Measurements from ENCODE around the gene PTEN.
A peak's percentile ranks its signal among the peaks of the same experiment; 100 is the strongest.
"Not testable (repeated sequence)": the region's sequence is repeated elsewhere in the genome, so short reads cannot be mapped to it uniquely, and the experiment has no call there.

PTEN gene

GRCh38 chr10:87850742-87851205 lies 12.7 kb upstream of the PTEN start:
- Histone ChIP-seq H3K27me3 (ENCODE audit: insufficient read depth, low read length, poor library complexity, severe bottlenecking) (no peaks in the 10 kb centered on the region), H3K36me3 (ENCODE audit: insufficient read depth, low read length) (no peaks in the 10 kb centered on the region; the same call in 1 of the 2 replicates), H3K79me2 (ENCODE audit: insufficient read depth, low read length) (peaks cover 17% of the 10 kb centered on the region; the same call in 1 of the 2 replicates), H3K4me2 (ENCODE audit: low read depth, low read length, poor library complexity, severe bottlenecking) (peak overlapping the region; percentile 74), H3K4me3 (ENCODE audit: low read length, poor library complexity, severe bottlenecking) (peak overlapping the region; percentile 59), H4K20me1 (ENCODE audit: insufficient read depth, low read length, poor library complexity, severe bottlenecking) (no peaks in the 10 kb centered on the region), H2AFZ (ENCODE audit: low read length) (peak overlapping the region; percentile 49; the same call in 1 of the 2 replicates), H3K4me1 (ENCODE audit: insufficient read depth, low read length, poor library complexity, severe bottlenecking) (peaks cover 32% of the 10 kb centered on the region), H3K9ac (ENCODE audit: low read depth, low read length, poor library complexity, severe bottlenecking) (peak overlapping the region; percentile 86), H3K9me3 (ENCODE audit: insufficient read depth, low read depth, low read length) (no peaks in the 10 kb centered on the region; the same call in 1 of the 2 replicates), H3F3A (ENCODE audit: low read depth) (peaks cover 3% of the 10 kb centered on the region; the same call in 1 of the 2 replicates), H3K9me2 (replicated peaks; ENCODE audit: low read depth, low read length) (no peaks in the 10 kb centered on the region)
- TF ChIP-seq, protein P1, sequence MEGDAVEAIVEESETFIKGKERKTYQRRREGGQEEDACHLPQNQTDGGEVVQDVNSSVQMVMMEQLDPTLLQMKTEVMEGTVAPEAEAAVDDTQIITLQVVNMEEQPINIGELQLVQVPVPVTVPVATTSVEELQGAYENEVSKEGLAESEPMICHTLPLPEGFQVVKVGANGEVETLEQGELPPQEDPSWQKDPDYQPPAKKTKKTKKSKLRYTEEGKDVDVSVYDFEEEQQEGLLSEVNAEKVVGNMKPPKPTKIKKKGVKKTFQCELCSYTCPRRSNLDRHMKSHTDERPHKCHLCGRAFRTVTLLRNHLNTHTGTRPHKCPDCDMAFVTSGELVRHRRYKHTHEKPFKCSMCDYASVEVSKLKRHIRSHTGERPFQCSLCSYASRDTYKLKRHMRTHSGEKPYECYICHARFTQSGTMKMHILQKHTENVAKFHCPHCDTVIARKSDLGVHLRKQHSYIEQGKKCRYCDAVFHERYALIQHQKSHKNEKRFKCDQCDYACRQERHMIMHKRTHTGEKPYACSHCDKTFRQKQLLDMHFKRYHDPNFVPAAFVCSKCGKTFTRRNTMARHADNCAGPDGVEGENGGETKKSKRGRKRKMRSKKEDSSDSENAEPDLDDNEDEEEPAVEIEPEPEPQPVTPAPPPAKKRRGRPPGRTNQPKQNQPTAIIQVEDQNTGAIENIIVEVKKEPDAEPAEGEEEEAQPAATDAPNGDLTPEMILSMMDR (conservative IDR thresholded peaks at IDR 0.05; ENCODE audit: low read length) = peak; percentile 88
- TF ChIP-seq EZH2phosphoT487 (IDR thresholded peaks at IDR 0.05; ENCODE audit: borderline replicate concordance) = no peak

GRCh38 chr10:87852089-87852488 lies 11.3 kb upstream of the PTEN start:
- Histone ChIP-seq H3K4me3 (ENCODE audit: low read length, poor library complexity, severe bottlenecking) (no peak overlapping the region), H3K36me3 (ENCODE audit: insufficient read depth, low read length) (no peaks in the 10 kb centered on the region; the same call in 1 of the 2 replicates), H3K79me2 (ENCODE audit: insufficient read depth, low read length) (peaks cover 24% of the 10 kb centered on the region; the same call in 1 of the 2 replicates), H3K4me1 (ENCODE audit: insufficient read depth, low read length, poor library complexity, severe bottlenecking) (peaks cover 35% of the 10 kb centered on the region), H3F3A (ENCODE audit: low read depth) (peaks cover 6% of the 10 kb centered on the region), H3K9ac (ENCODE audit: low read depth, low read length, poor library complexity, severe bottlenecking) (peak overlapping the region; percentile 86), H3K27me3 (ENCODE audit: insufficient read depth, low read length, poor library complexity, severe bottlenecking) (no peaks in the 10 kb centered on the region), H4K20me1 (ENCODE audit: insufficient read depth, low read length, poor library complexity, severe bottlenecking) (no peaks in the 10 kb centered on the region), H3K4me2 (ENCODE audit: low read depth, low read length, poor library complexity, severe bottlenecking) (no peak overlapping the region), H3K9me2 (replicated peaks; ENCODE audit: low read depth, low read length) (no peaks in the 10 kb centered on the region), H2AFZ (ENCODE audit: low read length) (no peak overlapping the region), H3K9me3 (ENCODE audit: insufficient read depth, low read depth, low read length) (peaks cover 9% of the 10 kb centered on the region)
- no peak for TF ChIP-seq EZH2phosphoT487 (IDR thresholded peaks at IDR 0.05; ENCODE audit: borderline replicate concordance)
- TF ChIP-seq, protein P1 (conservative IDR thresholded peaks at IDR 0.05; ENCODE audit: low read length) = no peak

DNA sequence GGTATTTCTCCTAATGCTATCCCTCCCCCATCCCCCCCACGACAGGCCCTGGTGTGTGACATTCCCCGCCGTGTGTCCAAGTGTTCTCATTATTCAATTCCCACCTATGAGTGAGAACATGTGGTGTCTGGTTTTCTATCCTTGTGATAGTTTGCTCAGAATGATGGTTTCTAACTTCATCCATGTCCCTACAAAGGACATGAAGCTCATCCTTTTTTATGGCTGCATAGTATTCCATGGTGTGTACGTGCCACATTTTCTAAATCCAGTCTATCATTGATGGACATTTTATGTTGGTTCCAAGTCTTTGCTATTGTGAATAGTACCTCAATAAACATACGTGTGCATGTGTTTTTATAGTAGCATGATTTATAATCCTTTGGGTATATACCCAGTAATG lies 8.2 kb upstream of the PTEN start:
- H3F3A ChIP-seq (ENCODE audit: low read depth); H3K4me2 ChIP-seq (ENCODE audit: low read depth, low read length, poor library complexity, severe bottlenecking); H3K27me3 ChIP-seq (ENCODE audit: insufficient read depth, low read length, poor library complexity, severe bottlenecking); H3K36me3 ChIP-seq (ENCODE audit: insufficient read depth, low read length); H3K9ac ChIP-seq (ENCODE audit: low read depth, low read length, poor library complexity, severe bottlenecking); H4K20me1 ChIP-seq (ENCODE audit: insufficient read depth, low read length, poor library complexity, severe bottlenecking); H2AFZ ChIP-seq (ENCODE audit: low read length); H3K9me2 ChIP-seq (replicated peaks; ENCODE audit: low read depth, low read length): not testable (repeated sequence)
- Histone ChIP-seq H3K4me3 (ENCODE audit: low read length, poor library complexity, severe bottlenecking) (peak overlapping the region; percentile 6), H3K4me1 (ENCODE audit: insufficient read depth, low read length, poor library complexity, severe bottlenecking) (peaks cover 32% of the 10 kb centered on the region), H3K9me3 (ENCODE audit: insufficient read depth, low read depth, low read length) (peaks cover 15% of the 10 kb centered on the region), H3K79me2 (ENCODE audit: insufficient read depth, low read length) (peaks cover 36% of the 10 kb centered on the region)

GRCh38 chr10:87855665-87856064 lies 7.8 kb upstream of the PTEN start:
- H3K9me2 ChIP-seq (replicated peaks; ENCODE audit: low read depth, low read length); H2AFZ ChIP-seq (ENCODE audit: low read length); H3K27me3 ChIP-seq (ENCODE audit: insufficient read depth, low read length, poor library complexity, severe bottlenecking); H3K4me2 ChIP-seq (ENCODE audit: low read depth, low read length, poor library complexity, severe bottlenecking); H3K4me3 ChIP-seq (ENCODE audit: low read length, poor library complexity, severe bottlenecking); H4K20me1 ChIP-seq (ENCODE audit: insufficient read depth, low read length, poor library complexity, severe bottlenecking); H3K36me3 ChIP-seq (ENCODE audit: insufficient read depth, low read length); H3F3A ChIP-seq (ENCODE audit: low read depth); H3K9ac ChIP-seq (ENCODE audit: low read depth, low read length, poor library complexity, severe bottlenecking): not testable (repeated sequence)
- Histone ChIP-seq H3K9me3 (ENCODE audit: insufficient read depth, low read depth, low read length) (peaks cover 15% of the 10 kb centered on the region), H3K4me1 (ENCODE audit: insufficient read depth, low read length, poor library complexity, severe bottlenecking) (peaks cover 32% of the 10 kb centered on the region), H3K79me2 (ENCODE audit: insufficient read depth, low read length) (peaks cover 40% of the 10 kb centered on the region)
